GM10847 (cell line): Measurements from ENCODE around the gene TM9SF2.

Experiments
- POLR2A ChIP-seq: IDR thresholded peaks from 2 replicates; pipeline ENCODE4 v1.6.1; 2011; ENCODE audit not compliant: insufficient read length; ENCODE audit errors: extremely low read depth

TM9SF2 gene

GRCh38 chr13:99509479-99509878, 8.2 kb downstream of the TM9SF2 start:
- TF ChIP-seq POLR2A, result no peak

- TF ChIP-seq POLR2A, result no peak
Observed at GRCh38 chr13:99514801-99515200, 13.5 kb downstream of the TM9SF2 start.

GRCh38 chr13:99516153-99516929, 15.1 kb downstream of the TM9SF2 start:
- TF ChIP-seq POLR2A, result no peak

GRCh38 chr13:99517577-99517976, 16.3 kb downstream of the TM9SF2 start:
- TF ChIP-seq POLR2A, result no peak

DNA sequence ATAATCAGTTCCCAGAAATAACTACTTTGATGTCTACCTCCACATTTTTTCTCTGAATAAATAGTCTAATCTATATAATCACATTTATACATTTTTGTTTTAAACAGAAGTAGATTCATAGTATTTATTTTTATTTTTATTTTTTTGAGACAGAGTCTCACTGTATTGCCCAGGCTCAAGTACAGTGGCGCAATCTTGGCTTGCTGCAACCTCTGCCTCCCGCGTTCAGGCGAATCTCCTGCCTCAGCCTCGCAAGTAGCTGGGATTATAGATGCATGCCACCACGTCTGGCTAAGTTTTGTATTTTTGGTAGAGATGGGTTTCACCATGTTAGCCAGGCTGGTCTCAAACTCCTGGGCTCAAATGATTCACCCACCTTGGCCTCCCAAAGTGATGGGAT, 16.7 kb downstream of the TM9SF2 start:
- no peak for TF ChIP-seq POLR2A

GRCh38 chr13:99522298-99522697, 21.0 kb downstream of the TM9SF2 start:
- TF ChIP-seq POLR2A, result no peak

DNA sequence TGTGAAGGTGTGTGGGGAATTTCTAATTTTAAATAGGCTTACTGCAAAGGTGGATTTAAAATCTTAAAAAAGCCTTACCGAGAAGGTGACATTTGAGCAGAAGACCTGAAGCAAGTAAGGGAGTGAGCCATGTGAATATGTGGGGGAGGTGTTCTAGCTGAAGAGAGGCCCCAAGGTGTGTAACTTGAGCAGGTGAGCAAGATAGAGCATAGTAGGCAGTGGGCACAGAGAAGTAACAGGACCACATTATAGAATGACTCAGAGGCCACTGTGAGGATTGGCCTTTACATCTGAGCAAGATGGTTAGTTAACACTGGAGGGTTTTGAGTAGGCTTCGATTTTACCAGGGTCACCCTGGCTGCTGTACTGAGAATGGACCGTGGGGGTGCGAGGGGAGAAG, 22.6 kb downstream of the TM9SF2 start:
- TF ChIP-seq POLR2A, result no peak

- no peak for TF ChIP-seq POLR2A
Observed at GRCh38 chr13:99525967-99526366, 24.7 kb downstream of the TM9SF2 start.

DNA sequence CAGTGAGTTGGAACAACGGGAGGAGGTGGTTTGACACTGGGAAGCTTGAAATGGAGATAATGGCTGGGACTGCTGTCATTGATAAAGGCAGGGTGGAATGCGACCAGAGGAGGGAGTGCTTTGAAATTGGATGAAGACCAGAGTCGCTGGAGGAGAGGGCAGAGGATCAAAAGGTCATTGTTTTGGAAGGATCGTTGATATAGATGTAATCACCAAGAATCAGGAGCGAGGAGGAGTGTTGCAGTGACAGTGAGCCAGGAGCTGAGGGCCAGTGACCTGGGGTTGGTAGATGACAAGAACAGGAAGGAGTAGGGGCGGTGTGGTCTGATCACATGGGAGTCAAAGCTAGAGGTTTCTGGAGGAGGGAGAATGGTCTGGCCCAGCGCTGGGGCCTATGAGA, 25.3 kb downstream of the TM9SF2 start:
- TF ChIP-seq POLR2A, result no peak

GRCh38 chr13:99527301-99527700, 26.0 kb downstream of the TM9SF2 start:
- no peak for TF ChIP-seq POLR2A

- no peak for TF ChIP-seq POLR2A
Observed at GRCh38 chr13:99528547-99528946, 27.3 kb downstream of the TM9SF2 start.

DNA sequence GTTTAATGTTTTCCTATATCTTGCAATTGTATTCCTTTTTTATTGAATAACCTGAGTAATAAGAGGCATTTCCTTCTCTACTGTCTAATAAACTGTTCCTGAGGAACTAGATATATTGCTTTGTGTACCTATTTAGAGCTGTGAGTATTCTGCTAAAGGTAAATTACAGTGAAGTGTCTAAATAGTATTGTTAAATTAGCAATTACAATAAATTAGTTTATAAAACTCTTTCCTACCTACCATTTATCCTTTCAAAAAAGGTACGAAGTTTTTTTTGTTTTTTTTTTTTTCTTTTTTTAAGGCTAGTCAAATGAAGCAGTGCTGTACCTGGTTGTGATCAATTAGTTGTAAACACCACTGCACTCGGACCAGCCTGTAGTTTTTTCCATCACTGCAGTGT, 34.8 kb downstream of the TM9SF2 start:
- TF ChIP-seq POLR2A, result no peak

- no peak for TF ChIP-seq POLR2A
Observed at GRCh38 chr13:99540530-99540929, 39.3 kb downstream of the TM9SF2 start.

DNA sequence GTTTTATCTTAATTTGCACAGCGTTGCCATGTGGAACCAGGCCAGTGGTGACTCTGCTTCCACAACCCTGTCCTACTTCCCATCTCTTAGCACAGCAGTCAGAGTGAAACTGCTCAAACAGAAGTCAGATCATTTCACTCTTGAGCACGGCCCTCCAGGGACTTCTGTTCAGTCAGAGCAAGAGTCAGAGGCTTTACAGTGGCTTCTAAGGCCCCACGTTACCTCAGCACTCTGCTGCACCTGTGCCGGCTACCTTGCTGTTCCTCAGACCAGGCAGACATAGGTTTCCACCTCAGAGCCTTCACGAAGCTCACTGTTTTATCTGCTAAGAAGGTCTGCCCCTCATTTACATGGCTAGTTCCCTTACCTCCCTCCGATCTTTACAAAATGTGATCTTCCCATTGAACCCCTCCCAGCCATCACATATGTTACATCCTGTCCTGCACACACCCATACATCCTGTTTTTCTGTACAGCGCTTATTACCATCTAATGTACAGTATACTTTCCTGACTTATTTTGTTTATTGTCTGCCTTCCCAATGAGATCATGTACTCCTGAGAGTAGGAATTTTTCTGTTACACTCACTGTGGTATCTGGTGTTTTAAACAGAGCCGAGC, 41.6 kb downstream of the TM9SF2 start:
- no peak for TF ChIP-seq POLR2A

DNA sequence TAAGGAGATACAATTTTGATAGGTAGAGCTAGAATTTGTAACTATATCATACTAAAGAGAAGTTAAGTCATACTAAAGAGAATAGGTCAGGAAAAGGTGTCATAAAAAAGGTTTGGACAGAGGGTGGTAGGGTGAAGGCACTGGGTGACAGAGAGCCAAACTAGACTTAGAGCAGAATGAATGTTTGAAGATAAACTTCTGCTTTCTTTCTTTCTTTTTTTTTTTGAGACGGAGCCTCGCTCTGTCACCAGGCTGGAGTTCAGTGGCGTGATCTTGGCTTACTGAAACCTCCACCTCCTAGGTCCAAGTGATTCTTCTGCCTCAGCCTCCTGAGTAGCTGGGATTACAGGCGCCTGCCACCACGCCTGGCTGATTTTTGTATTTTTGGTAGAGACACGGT, 44.1 kb downstream of the TM9SF2 start:
- TF ChIP-seq POLR2A, result no peak

GRCh38 chr13:99545979-99546378, 44.7 kb downstream of the TM9SF2 start:
- TF ChIP-seq POLR2A, result no peak

GRCh38 chr13:99546878-99547277, 45.6 kb downstream of the TM9SF2 start:
- no peak for TF ChIP-seq POLR2A
